GM19035 (cell line): ENCODE data around the gene XAB2.

Source experiments
- ATAC-seq: cut with Tn5 transposase; IDR thresholded peaks from one replicate; pipeline ENCODE4 v1.9.1; 2021; ENCODE audit not compliant: unreplicated experiment

The XAB2 gene

DNA sequence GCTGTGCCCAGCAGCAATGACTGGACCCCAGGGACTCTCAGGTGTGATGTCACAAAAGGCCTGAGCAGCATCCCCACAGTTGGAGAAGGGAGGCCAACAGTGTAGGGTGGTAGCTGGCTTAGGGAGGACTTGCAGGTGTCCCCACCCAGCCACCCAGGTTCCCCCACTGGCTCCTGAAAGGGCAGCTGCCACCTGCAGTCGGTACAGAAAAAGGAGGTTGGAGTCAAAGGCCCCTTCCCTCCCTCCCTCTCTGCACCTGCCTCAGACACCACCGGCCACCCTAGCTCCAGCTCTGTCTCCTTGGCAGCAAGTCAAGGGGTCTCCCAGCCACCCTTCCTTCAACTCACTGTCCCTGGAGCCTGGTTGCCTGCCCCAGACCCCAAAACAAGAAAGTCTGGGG lies 4.4 kb upstream of the XAB2 start, which contains the start of gene PCP2:
Gene PCP2 (minus strand): TSS at position 22 of the 400 bp plus-strand sequence. CDS start 262 bp downstream, outside the sequence.
- ATAC-seq: no peak

- ATAC-seq: no peak
Observed at GRCh38 chr19:7632340-7633203, 3.2 kb upstream of the XAB2 start.

DNA sequence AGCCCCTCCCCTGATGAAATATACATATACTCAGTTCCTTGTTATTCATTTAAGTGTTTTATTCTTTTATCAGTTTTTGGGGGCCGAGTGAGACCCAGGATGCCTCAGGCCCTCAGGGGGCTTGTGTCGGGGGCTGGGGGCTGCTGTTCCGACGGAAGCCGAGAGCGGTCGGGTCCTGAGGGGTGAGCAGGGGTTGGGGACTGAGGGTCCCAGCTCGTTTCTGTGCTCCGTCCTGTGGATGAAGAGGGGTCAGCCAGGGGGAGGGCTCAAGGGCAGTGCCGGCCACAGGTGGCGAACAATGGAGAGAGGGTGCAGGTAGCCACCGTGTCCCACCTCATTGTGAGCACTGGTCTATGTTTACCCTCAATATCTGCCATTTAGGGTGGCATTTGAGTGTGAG lies 2.2 kb upstream of the XAB2 start:
- no peak for ATAC-seq

DNA sequence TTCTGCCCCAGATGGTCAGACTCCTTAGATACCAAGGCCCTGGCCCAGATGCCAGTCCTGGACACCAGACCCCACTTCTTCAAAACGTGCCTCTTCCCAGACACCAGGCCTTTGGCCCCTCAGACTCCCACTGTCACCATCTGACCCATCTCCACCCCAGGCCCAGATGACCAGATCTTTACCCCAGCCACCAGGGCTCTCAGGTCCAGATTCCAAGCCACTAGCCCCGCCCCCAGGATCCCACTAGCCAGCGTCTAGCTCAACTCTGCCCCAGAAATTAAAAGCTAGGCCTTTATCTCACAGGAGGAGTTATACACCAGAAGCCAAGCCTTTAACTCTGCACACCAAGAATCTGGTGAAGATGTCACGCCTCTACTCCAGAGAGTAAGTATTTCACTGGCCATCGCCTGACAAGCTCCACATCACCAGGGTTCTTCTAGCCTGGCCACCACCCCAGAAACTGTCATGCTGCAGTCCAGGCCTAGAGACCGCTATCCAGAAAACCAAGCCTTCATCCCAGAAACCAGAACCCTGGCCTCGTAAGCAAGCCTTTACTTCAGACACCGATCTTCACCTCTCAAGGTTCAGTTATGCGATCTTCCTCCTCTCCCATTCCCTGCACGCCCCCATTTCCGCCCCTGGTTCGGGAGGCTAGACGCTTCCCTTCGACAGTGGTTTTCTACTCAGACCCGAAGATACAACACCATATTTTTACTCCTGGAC lies 595 bp downstream of the XAB2 start:
- no peak for ATAC-seq

DNA sequence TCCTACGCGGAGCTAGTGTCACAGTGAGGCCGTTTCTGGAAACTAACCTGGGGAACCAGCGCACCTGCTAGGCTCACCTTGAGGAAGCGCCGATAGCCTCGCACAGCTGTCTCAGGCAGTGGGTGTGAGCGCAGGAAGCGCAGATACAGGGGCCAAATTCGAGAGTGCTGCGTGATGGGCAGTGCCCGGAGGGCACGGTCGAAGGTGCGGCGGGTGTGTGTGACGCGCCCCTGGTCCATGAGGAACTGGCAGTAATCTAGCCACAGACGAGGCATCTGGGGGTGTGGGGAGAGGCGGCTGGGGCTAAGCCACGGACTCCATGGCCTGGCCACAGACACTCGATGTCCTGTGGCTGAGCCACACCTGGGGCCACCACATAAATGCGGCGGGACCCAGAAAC lies 2.2 kb downstream of the XAB2 start:
- ATAC-seq: no peak

GRCh38 chr19:7625763-7626372 lies 3.5 kb downstream of the XAB2 start:
- ATAC-seq: no peak

DNA sequence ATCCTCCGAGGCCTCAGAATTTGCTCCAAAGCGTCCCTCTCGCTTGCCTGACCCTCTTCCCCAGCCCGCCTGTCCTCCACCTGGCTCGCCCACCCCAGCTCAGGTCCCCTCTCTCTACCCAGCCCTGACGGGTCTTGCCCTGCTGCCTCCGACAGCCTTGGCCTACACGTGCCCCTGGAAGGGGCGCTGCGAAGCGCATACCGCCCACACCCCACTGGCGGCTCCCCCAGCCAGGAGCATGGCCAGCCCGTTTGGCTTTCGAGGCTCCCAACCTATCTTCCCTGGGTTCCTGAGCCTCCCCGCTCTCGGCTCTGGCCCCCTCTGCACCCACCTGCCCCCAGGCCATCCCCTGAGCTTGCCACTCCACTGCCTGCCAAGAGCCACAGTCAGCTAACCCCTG lies 4.5 kb downstream of the XAB2 start:
- ATAC-seq: no peak

GRCh38 chr19:7623725-7624603 lies 5.4 kb downstream of the XAB2 start:
- ATAC-seq: no peak

DNA sequence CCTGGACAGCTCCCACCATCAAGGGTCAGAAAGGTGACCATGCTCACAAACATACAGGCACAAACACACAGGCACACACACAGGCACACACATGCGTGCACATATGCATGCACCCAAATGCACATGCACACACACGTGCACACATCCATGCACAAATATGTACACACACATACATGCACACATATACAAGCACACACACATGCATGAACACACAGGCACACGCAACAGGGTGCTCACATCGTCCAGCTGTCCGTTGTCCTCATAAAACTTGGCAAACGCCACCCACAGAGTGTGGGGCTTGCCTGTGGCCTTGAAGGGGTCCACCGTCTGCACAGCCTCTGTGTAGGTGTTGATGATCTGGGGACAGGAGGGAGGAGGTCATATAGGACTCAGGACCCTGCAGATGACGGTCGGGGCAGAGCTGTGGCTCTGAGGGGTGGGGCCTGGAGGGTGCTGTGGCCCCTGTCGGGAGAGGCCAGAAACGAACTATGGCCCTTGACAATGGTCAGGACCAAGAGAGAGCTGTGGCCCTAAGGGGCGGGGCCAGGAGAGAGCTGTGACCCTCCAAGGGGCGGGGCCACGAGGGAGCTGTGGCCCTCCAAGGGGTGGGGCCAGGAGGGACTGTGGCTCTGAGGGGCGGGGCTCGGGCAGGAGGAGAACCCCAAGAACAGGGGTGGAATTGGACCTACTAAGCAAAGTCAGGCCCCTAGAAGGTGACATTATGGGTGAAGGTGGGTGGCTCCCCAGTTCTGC lies 6.2 kb downstream of the XAB2 start:
- ATAC-seq: no peak

- ATAC-seq: no peak
Observed at GRCh38 chr19:7620442-7621412, 8.6 kb downstream of the XAB2 start.

DNA sequence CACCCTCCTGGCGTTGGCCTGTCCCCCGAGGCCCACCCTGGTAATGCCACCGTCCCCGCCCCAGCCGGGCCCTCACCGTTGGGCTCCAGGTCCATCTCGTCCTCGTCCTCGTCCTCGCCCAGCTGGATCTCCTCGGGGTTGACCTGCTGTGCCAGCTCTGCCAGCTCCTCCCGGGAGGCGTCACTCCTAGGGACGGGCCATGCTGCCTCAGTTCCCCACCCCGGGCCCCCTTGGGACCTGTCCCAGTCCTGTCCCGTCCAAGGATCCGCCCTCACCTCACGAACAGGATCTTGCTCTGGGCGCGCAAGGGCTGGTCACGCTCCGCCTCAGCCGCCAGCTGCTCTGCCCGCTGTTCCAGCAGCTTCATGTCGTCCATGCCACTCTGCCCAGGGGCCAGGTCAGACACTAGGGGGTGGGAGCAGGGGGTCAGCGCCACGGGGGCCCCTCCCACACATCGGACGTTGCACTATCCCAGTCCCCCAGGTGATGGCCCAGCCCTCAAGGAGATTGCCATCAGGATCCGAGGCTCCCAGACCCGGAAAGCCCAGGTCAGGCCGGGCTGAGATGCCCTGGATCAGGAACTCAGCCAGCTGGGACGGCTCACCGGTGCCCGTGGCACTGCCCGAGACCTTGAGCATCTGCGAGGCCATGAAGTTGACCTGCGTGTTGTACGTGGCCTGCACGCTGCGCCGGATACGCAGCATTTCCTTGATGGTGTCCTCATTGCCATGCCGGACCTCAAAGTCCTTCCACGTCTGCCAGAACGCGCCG lies 9.5 kb downstream of the XAB2 start:
- ATAC-seq: no peak

GRCh38 chr19:7618771-7619510 lies 10.4 kb downstream of the XAB2 start:
- ATAC-seq: no peak

- no peak for ATAC-seq
Observed at GRCh38 chr19:7618348-7618747, 11.0 kb downstream of the XAB2 start.

DNA sequence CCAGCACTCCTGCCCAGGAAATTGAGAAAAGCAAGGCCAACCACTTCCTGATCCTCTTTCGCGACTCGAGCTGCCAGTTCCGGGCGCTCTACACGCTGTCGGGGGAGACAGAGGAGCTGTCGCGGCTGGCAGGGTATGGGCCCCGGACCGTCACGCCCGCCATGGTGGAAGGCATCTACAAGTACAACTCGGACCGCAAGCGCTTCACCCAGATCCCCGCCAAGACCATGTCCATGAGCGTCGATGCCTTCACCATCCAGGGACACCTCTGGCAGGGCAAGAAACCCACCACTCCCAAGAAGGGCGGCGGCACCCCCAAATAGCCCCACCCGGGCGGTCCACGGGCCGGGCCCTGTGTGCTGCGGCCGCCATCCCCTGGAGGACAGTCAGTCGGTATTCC lies 11.6 kb downstream of the XAB2 start:
- no peak for ATAC-seq

GRCh38 chr19:7617172-7617571 lies 12.2 kb downstream of the XAB2 start:
- ATAC-seq: no peak

GRCh38 chr19:7614859-7615741 lies 14.2 kb downstream of the XAB2 start:
- ATAC-seq: no peak
